Smooth muscle cell (in vitro differentiated cells): Measurements from ENCODE around the gene PTPRE. TPM values are rescaled to one million over a fixed set of nuclear protein-coding genes. Genes with fewer than 3 reads are reported as not detected.

ENCODE experiments used
- DNase-seq: peaks from one replicate; lab custom pipeline; 2025; ENCODE audit not compliant: unreplicated experiment; lab: John Stamatoyannopoulos, UW
- H2AFZ ChIP-seq: fragments of 200-600 bp; sonication (generic); 2 replicates; pipeline ENCODE4 v1.6.0; 2016; ENCODE audit warnings: antibody characterized with exemption, low read depth, mild to moderate bottlenecking
- H3F3A ChIP-seq: fragments of 200-600 bp; sonication (generic); 2 replicates; pipeline ENCODE4 v1.6.0; 2017; ENCODE audit warnings: antibody characterized with exemption, low read depth
- H3K27ac ChIP-seq: fragments of 200-600 bp; sonication (generic); 2 replicates; pipeline ENCODE4 v1.5.1; 2016; ENCODE audit warnings: low read depth, mild to moderate bottlenecking
- H3K27me3 ChIP-seq: fragments of 200-600 bp; sonication (generic); 2 replicates; pipeline ENCODE4 v1.6.1; 2016; ENCODE audit warnings: low read depth, mild to moderate bottlenecking
- H3K36me3 ChIP-seq: fragments of 200-600 bp; sonication (generic); 2 replicates; pipeline ENCODE4 v1.5.1; 2016; ENCODE audit warnings: low read depth
- H3K4me1 ChIP-seq: fragments of 200-600 bp; sonication (generic); 2 replicates; pipeline ENCODE4 v1.5.1; 2016; ENCODE audit warnings: low read depth
- H3K4me2 ChIP-seq: fragments of 200-600 bp; sonication (generic); 2 replicates; pipeline ENCODE4 v1.6.0; 2016; ENCODE audit warnings: mild to moderate bottlenecking
- H3K4me3 ChIP-seq: fragments of 200-600 bp; sonication (generic); 2 replicates; pipeline ENCODE4 v1.5.1; 2016; ENCODE audit warnings: mild to moderate bottlenecking
- H3K79me2 ChIP-seq: fragments of 200-600 bp; sonication (generic); 2 replicates; pipeline ENCODE4 v1.6.0; 2016; ENCODE audit warnings: low read depth, mild to moderate bottlenecking
- H3K9ac ChIP-seq: fragments of 200-600 bp; sonication (generic); 2 replicates; pipeline ENCODE4 v1.6.0; 2016; ENCODE audit warnings: low read depth
- H3K9me3 ChIP-seq: fragments of 200-600 bp; sonication (generic); replicated peaks from 2 replicates; pipeline ENCODE4 v1.5.1; 2016; ENCODE audit warnings: low read depth
- H4K20me1 ChIP-seq: fragments of 200-600 bp; sonication (generic); 2 replicates; pipeline ENCODE4 v1.6.0; 2016; ENCODE audit warnings: low read depth
- CTCF ChIP-seq: fragments of 200-600 bp; sonication (generic); IDR thresholded peaks from 2 replicates; pipeline ENCODE4 v1.5.1; 2017; ENCODE audit warnings: borderline replicate concordance, mild to moderate bottlenecking, antibody characterized with exemption; ENCODE audit not compliant: insufficient read depth, poor library complexity, severe bottlenecking
- WGBS: methylation state at CpG from one replicate; pipeline ENCODE4 v1.1.7; 2016; ENCODE audit warnings: low lambda C conversion rate; 5-methylcytosine and 5-hydroxymethylcytosine counted together
- polyA plus RNA-seq: library from polyadenylated mRNA; unstranded; fragments of >200 nt; fragmentation: Nextera tagmentation; extraction: Ambion mirVana; gene quantifications from 2 replicates; pipeline ENCODE4 v1.2.1, GENCODE V29; 2016
- total RNA-seq: library from RNA; depleted of rRNA; stranded (reverse); fragments of >200 nt; gene quantifications from 2 replicates; pipeline ENCODE4 v1.2.3, GENCODE V29; 2014

PTPRE gene
- total and polyA plus RNA-seq, 2 experiments from 2014 or later: 17.1 to 22.7 TPM

GRCh38 chr10:127933271-127933670 lies 26.4 kb downstream of the PTPRE start:
- Histone ChIP-seq H3K27me3 (no peaks in the 10 kb centered on the region), H3F3A (peaks cover 12% of the 10 kb centered on the region), H3K9me3 (no peaks in the 10 kb centered on the region), H3K36me3 (no peaks in the 10 kb centered on the region), H3K4me2 (no peak overlapping the region), H4K20me1 (peaks cover 6% of the 10 kb centered on the region), H3K9ac (no peak overlapping the region), H3K4me3 (no peak overlapping the region), H3K4me1 (peaks cover 7% of the 10 kb centered on the region), H2AFZ (no peak overlapping the region), H3K27ac (no peak overlapping the region), H3K79me2 (peaks cover 33% of the 10 kb centered on the region)
- 95% methylated on average over 5 of the region's 5 CpGs for WGBS
- no peak for DNase-seq
- TF ChIP-seq CTCF: no peak

- Histone ChIP-seq H3K9ac (no peak overlapping the region), H3K4me3 (no peak overlapping the region), H3K4me2 (no peak overlapping the region), H2AFZ (no peak overlapping the region), H3K27ac (no peak overlapping the region), H3K79me2 (peaks cover 26% of the 10 kb centered on the region), H3K27me3 (no peaks in the 10 kb centered on the region), H3F3A (peaks cover 1% of the 10 kb centered on the region), H3K9me3 (no peaks in the 10 kb centered on the region), H4K20me1 (peaks cover 11% of the 10 kb centered on the region), H3K4me1 (no peaks in the 10 kb centered on the region), H3K36me3 (no peaks in the 10 kb centered on the region)
- 95% methylated on average over 14 of the region's 14 CpGs for WGBS
- no peak for TF ChIP-seq CTCF
- no peak for DNase-seq
Observed at GRCh38 chr10:127934383-127934782, 27.5 kb downstream of the PTPRE start.

GRCh38 chr10:127935071-127935561 lies 28.2 kb downstream of the PTPRE start:
- no peak overlapping the region for H3K4me2 ChIP-seq

More at GRCh38 chr10:127935071-127935561, 28.2 kb downstream of the PTPRE start:
- Histone ChIP-seq H2AFZ (no peak overlapping the region), H3K4me3 (no peak overlapping the region), H3K9ac (no peak overlapping the region), H3F3A (no peaks in the 10 kb centered on the region), H3K36me3 (no peaks in the 10 kb centered on the region), H3K9me3 (no peaks in the 10 kb centered on the region), H3K79me2 (peaks cover 19% of the 10 kb centered on the region), H3K27me3 (no peaks in the 10 kb centered on the region), H3K4me1 (no peaks in the 10 kb centered on the region), H3K27ac (no peak overlapping the region), H4K20me1 (peaks cover 18% of the 10 kb centered on the region)
- no peak for TF ChIP-seq CTCF
- 86% methylated on average over 16 of the region's 16 CpGs for whole genome bisulfite sequencing
- no peak for DNase-seq
